H1 (cell line): ENCODE data around the gene THAP4. TPM values are rescaled to one million over a fixed set of nuclear protein-coding genes. Genes with fewer than 3 reads are reported as not detected.
A peak's percentile ranks its signal among the peaks of the same experiment; 100 is the strongest.

Source experiments
- CTCF ChIA-PET: fragments of 300-600 bp; sonication (Branson Sonifier 250); formaldehyde crosslinking; loops from one replicate; lab custom pipeline; 2021; ENCODE audit not compliant: partially characterized antibody; lab: Charles Lee
- POLR2A ChIA-PET: fragments of 300-600 bp; sonication (Branson Sonifier 250); formaldehyde crosslinking; loops from one replicate; lab custom pipeline; 2021; ENCODE audit warnings: inconsistent platforms; ENCODE audit not compliant: partially characterized antibody; lab: Charles Lee
- DNase-seq, 2 experiments: peaks; one replicate each; pipeline versions ENCODE4 v3.0.0 to v3.0.0-alpha.2; 2010 to 2022; ENCODE audit warnings: low spot score in 2 of 2, low read depth in 1 of 2, mixed read lengths in 1 of 2
- FAIRE-seq: peaks from 2 replicates; lab custom pipeline; 2011; peaks lifted over from hg19 to GRCh38; lab: Jason Lieb, UNC
- H2AFZ ChIP-seq: 2 replicates; pipeline ENCODE4 v1.8.1; 2012; ENCODE audit warnings: low read length, inconsistent platforms
- H2AK5ac ChIP-seq: 2 replicates; pipeline ENCODE4 v1.6.1; 2013; ENCODE audit warnings: low read depth, low read length
- H2BK120ac ChIP-seq: replicated peaks from 2 replicates; pipeline ENCODE3; 2013; ENCODE audit warnings: low read depth, low read length, inconsistent platforms
- H2BK12ac ChIP-seq: 2 replicates; pipeline ENCODE4 v1.6.1; 2013; ENCODE audit warnings: low read depth, low read length
- H2BK15ac ChIP-seq: 2 replicates; pipeline ENCODE4 v1.6.1; 2013; ENCODE audit warnings: low read length
- H2BK20ac ChIP-seq: 2 replicates; pipeline ENCODE4 v1.6.1; 2013; ENCODE audit warnings: low read length
- H2BK5ac ChIP-seq: 2 replicates; pipeline ENCODE4 v1.6.1; 2013; ENCODE audit warnings: low read depth, low read length
- H3K14ac ChIP-seq: 2 replicates; pipeline ENCODE4 v1.6.1; 2013; ENCODE audit warnings: inconsistent platforms; ENCODE audit not compliant: insufficient read length
- H3K18ac ChIP-seq: 2 replicates; pipeline ENCODE4 v1.6.1; 2013; ENCODE audit warnings: low read length; ENCODE audit errors: extremely low read depth
- H3K23ac ChIP-seq: 2 replicates; pipeline ENCODE4 v1.6.1; 2013; ENCODE audit warnings: inconsistent platforms; ENCODE audit not compliant: insufficient read length
- H3K23me2 ChIP-seq: 2 replicates; pipeline ENCODE4 v1.6.1; 2013; ENCODE audit warnings: low read depth, low read length
- H3K27ac ChIP-seq: 2 replicates; pipeline ENCODE4 v1.6.1; 2011; ENCODE audit warnings: low read depth, low read length, inconsistent platforms
- H3K27me3 ChIP-seq, 4 experiments: replicated peaks in 1 of 4; 1 replicate in 1 of 4; 2 replicates in 3 of 4; pipeline versions ENCODE4 v1.6.1 to v1.8.1; 2011 to 2013; ENCODE audit warnings: low read length in 3 of 4, mild to moderate bottlenecking in 3 of 4, inconsistent platforms in 2 of 4, mixed read lengths in 2 of 4, moderate library complexity in 1 of 4; ENCODE audit not compliant: control insufficient read depth in 3 of 4, insufficient read depth in 3 of 4; ENCODE audit errors: extremely low read depth in 1 of 4
- H3K36me3 ChIP-seq, 4 experiments: 2 replicates each; pipeline versions ENCODE4 v1.6.1 to v1.8.1; 2011 to 2013; ENCODE audit warnings: mild to moderate bottlenecking in 4 of 4, low read length in 3 of 4, moderate library complexity in 2 of 4, control low read depth in 1 of 4, inconsistent platforms in 1 of 4; ENCODE audit not compliant: insufficient read depth in 4 of 4, control insufficient read depth in 2 of 4
- H3K4ac ChIP-seq: replicated peaks from 2 replicates; pipeline ENCODE3; 2013; ENCODE audit warnings: low read length, low read depth, mixed read lengths, inconsistent platforms; ENCODE audit not compliant: insufficient read length
- H3K4me1 ChIP-seq, 4 experiments: replicated peaks in 1 of 4; 1 replicate in 1 of 4; 2 replicates in 3 of 4; pipeline versions ENCODE4 v1.6.1 to v1.8.1; 2011 to 2013; ENCODE audit warnings: low read length in 3 of 4, inconsistent platforms in 2 of 4, mixed read lengths in 1 of 4; ENCODE audit not compliant: insufficient read depth in 4 of 4, control insufficient read depth in 3 of 4
- H3K4me2 ChIP-seq, 2 experiments: 2 replicates each; pipeline versions ENCODE4 v1.6.1 to v1.8.1; 2011 to 2013; ENCODE audit warnings: low read depth in 2 of 2, low read length in 2 of 2, control low read depth in 1 of 2, inconsistent platforms in 1 of 2, mild to moderate bottlenecking in 1 of 2; ENCODE audit not compliant: insufficient read depth in 1 of 2
- H3K4me3 ChIP-seq, 4 experiments: fragments of 200-600, 300-600 bp in 1 of 4; sonication (generic), shearing (Covaris generic), sonication (Bioruptor Twin) in 1 of 4; 2 replicates each; pipeline versions ENCODE4 v1.5.1 to v1.8.1; 2011 to 2016; ENCODE audit warnings: low read length in 4 of 4, low read depth in 3 of 4, control low read depth in 2 of 4, inconsistent platforms in 2 of 4, mild to moderate bottlenecking in 2 of 4, mixed read lengths in 1 of 4, moderate library complexity in 1 of 4; ENCODE audit not compliant: insufficient read depth in 2 of 4; ENCODE audit errors: extremely low read depth in 1 of 4
- H3K56ac ChIP-seq: replicated peaks from 2 replicates; pipeline ENCODE3; 2013; ENCODE audit warnings: low read depth, mild to moderate bottlenecking, mixed read lengths, low read length, inconsistent platforms; ENCODE audit not compliant: insufficient read length
- H3K79me1 ChIP-seq: 2 replicates; pipeline ENCODE4 v1.6.1; 2013; ENCODE audit warnings: low read depth, low read length, control low read depth
- H3K79me2 ChIP-seq, 2 experiments: 2 replicates each; pipeline versions ENCODE4 v1.6.1 to v1.8.1; 2012 to 2013; ENCODE audit warnings: low read length in 2 of 2, mild to moderate bottlenecking in 2 of 2, inconsistent platforms in 1 of 2; ENCODE audit not compliant: insufficient read depth in 2 of 2, control insufficient read depth in 1 of 2
- H3K9ac ChIP-seq, 4 experiments: replicated peaks in 1 of 4; 1 replicate in 1 of 4; 2 replicates in 3 of 4; pipeline versions ENCODE4 v1.6.1 to v1.8.1; 2011 to 2013; ENCODE audit warnings: low read depth in 3 of 4, low read length in 3 of 4, control low read depth in 2 of 4, mild to moderate bottlenecking in 2 of 4, moderate library complexity in 2 of 4, inconsistent platforms in 1 of 4; ENCODE audit errors: extremely low read depth in 1 of 4
- H3K9me3 ChIP-seq, 2 experiments: 2 replicates each; pipeline versions ENCODE4 v1.6.1 to v1.8.1; 2012 to 2013; ENCODE audit warnings: mild to moderate bottlenecking in 2 of 2, moderate library complexity in 2 of 2, control low read depth in 1 of 2, inconsistent platforms in 1 of 2, low read depth in 1 of 2, low read length in 1 of 2, mixed read lengths in 1 of 2; ENCODE audit not compliant: insufficient read depth in 2 of 2
- H4K20me1 ChIP-seq, 2 experiments: replicated peaks in 1 of 2; 2 replicates each; pipeline versions ENCODE3 to v1.8.1; 2011 to 2013; ENCODE audit warnings: inconsistent platforms in 2 of 2, low read length in 2 of 2, mild to moderate bottlenecking in 1 of 2; ENCODE audit not compliant: insufficient read depth in 2 of 2, control insufficient read depth in 1 of 2
- H4K5ac ChIP-seq: 2 replicates; pipeline ENCODE4 v1.6.1; 2013; ENCODE audit warnings: low read length, low read depth, mixed read lengths, inconsistent platforms; ENCODE audit not compliant: insufficient read length
- H4K8ac ChIP-seq: 2 replicates; pipeline ENCODE4 v1.8.0; 2013; ENCODE audit warnings: mild to moderate bottlenecking, moderate library complexity, low read length, inconsistent platforms; ENCODE audit not compliant: insufficient read depth; ENCODE audit errors: extremely low read depth
- H4K91ac ChIP-seq: replicated peaks from 2 replicates; pipeline ENCODE3; 2013; ENCODE audit warnings: low read length, mixed read lengths, inconsistent platforms; ENCODE audit not compliant: insufficient read length
- BCL11A ChIP-seq, 2 experiments: IDR thresholded peaks; one replicate each; pipeline ENCODE4 v1.6.1; 2011; ENCODE audit warnings: low read depth in 2 of 2, low read length in 2 of 2, mild to moderate bottlenecking in 2 of 2
- CREB1 ChIP-seq: IDR thresholded peaks from 2 replicates; pipeline ENCODE4 v1.6.1; 2012; ENCODE audit warnings: inconsistent platforms
- E2F6 ChIP-seq: IDR thresholded peaks from 2 replicates; pipeline ENCODE4 v1.6.1; 2012; ENCODE audit warnings: inconsistent platforms
- EZH2 ChIP-seq: fragments of 200-600 bp; sonication (generic); IDR thresholded peaks from 2 replicates; pipeline ENCODE4 v1.7.1; 2012; ENCODE audit warnings: low read depth, mild to moderate bottlenecking, moderate library complexity, low read length, inconsistent platforms; ENCODE audit not compliant: severe bottlenecking
- FOSL1 ChIP-seq: IDR thresholded peaks from 2 replicates; pipeline ENCODE4 v1.6.1; 2011; ENCODE audit warnings: mild to moderate bottlenecking, low read depth, low read length, moderate library complexity; ENCODE audit not compliant: insufficient read depth
- JUND ChIP-seq: IDR thresholded peaks from 2 replicates; pipeline ENCODE4 v1.6.1; 2011; ENCODE audit warnings: mild to moderate bottlenecking, improper control_type of control experiment, low read length
- KDM5A ChIP-seq: fragments of 200-600 bp; IDR thresholded peaks from 2 replicates; pipeline ENCODE4 v1.7.1; 2012; ENCODE audit warnings: mild to moderate bottlenecking, low read length, inconsistent platforms, mixed read lengths
- POU5F1 ChIP-seq: IDR thresholded peaks from 2 replicates; pipeline ENCODE4 v1.6.1; 2011; ENCODE audit warnings: low read depth, mild to moderate bottlenecking, low read length, moderate library complexity
- RBBP5 ChIP-seq: IDR thresholded peaks from 2 replicates; pipeline ENCODE4 v1.7.1; 2012; ENCODE audit warnings: low read depth, mild to moderate bottlenecking, inconsistent platforms, low read length, moderate library complexity, borderline replicate concordance
- TAF7 ChIP-seq: optimal IDR thresholded peaks from 2 replicates; pipeline ENCODE3; 2011; ENCODE audit warnings: low read depth, mild to moderate bottlenecking, inconsistent platforms, low read length, moderate library complexity, borderline replicate concordance
- USF2 ChIP-seq: IDR thresholded peaks from 2 replicates; pipeline ENCODE4 v1.6.1; 2011; ENCODE audit warnings: low read length, improper control_type of control experiment
- ZNF274 ChIP-seq: IDR thresholded peaks from 2 replicates; pipeline ENCODE4 v1.7.0; 2012; ENCODE audit warnings: low read length, borderline replicate concordance; ENCODE audit errors: extremely low read depth
- WGBS, 2 experiments: shearing (Covaris generic) in 1 of 2; methylation state at CpG; one replicate each; pipeline versions ENCODE4 v1.1.6 to v1.1.7; 2013 to 2015; ENCODE audit warnings: low lambda C conversion rate in 2 of 2, mixed read lengths in 2 of 2, inconsistent platforms in 1 of 2, low coverage in 1 of 2, missing lambda C conversion rate in 1 of 2; ENCODE audit not compliant: insufficient replicate concordance in 2 of 2, insufficient coverage in 1 of 2, insufficient read length in 1 of 2; ENCODE audit errors: extremely low coverage in 1 of 2, missing lambda C conversion rate in 1 of 2; 5-methylcytosine and 5-hydroxymethylcytosine counted together
- polyA plus RNA-seq, 7 experiments: library from polyadenylated mRNA; depleted of rRNA in 3 of 7; stranded (reverse) in 5 of 7; unstranded in 2 of 7; fragments of >200 nt in 5 of 7; fragments of 200-250 nt in 2 of 7; gene quantifications; 1 replicate in 5 of 7; 2 replicates in 1 of 7; 4 replicates in 1 of 7; pipeline versions ENCODE4 v1.2.1 to v1.2.3, GENCODE V29; 2011 to 2013; ENCODE audit warnings: missing spikeins in 2 of 7, mixed read lengths in 2 of 7
- total RNA-seq: library from RNA; stranded (reverse); fragmentation: NEBNext Ultra II Directional; extraction: Animal tissue kit (Norgen Biotek cat#: 25700); gene quantifications from 2 replicates; pipeline ENCODE4 v1.2.1, GENCODE V29; 2021

Gene THAP4
- total and polyA plus RNA-seq, 2 of the 8 experiments (the other 6 are each of a cell fraction or from before 2014, with no cell fraction given) = 78.9 to 83.6 TPM

- Histone ChIP-seq H3K27ac (no peak overlapping the region), H2BK12ac (no peak overlapping the region), H3K23me2 (peaks cover 4% of the 10 kb centered on the region; the same call in 1 of the 2 replicates), H2BK15ac (no peak overlapping the region), H3K9me3 (no peaks in the 10 kb centered on the region), H3K4me3 (0 out of 8 replicates have a peak overlapping the region, but pooled peaks of 1 of the 4 experiments have one; percentile 73), H3K36me3 (peaks cover 0 to 6% (median 3%) of the 10 kb centered on the region in 4 experiments; a peak in 3 of 8 replicates), H3K14ac (no peak overlapping the region), H3K79me2 (peaks cover 32 to 80% of the 10 kb centered on the region in 2 experiments), H4K5ac (no peak overlapping the region), H4K91ac (no peak overlapping the region), H3K4ac (no peak overlapping the region), H3K18ac (no peak overlapping the region), H3K4me2 (peak overlapping the region in 1 of 2 experiments; percentile 83; a peak in 2 of 4 replicates), H2BK5ac (no peak overlapping the region), H2AFZ (no peak overlapping the region), H2BK120ac (no peak overlapping the region), H4K8ac (no peak overlapping the region), H2BK20ac (no peak overlapping the region), H3K56ac (no peak overlapping the region), H3K79me1 (peaks cover 27% of the 10 kb centered on the region), H3K4me1 (peaks cover 0 to 10% (median 6%) of the 10 kb centered on the region in 4 experiments; a peak in 6 of 7 replicates), H3K9ac (no peak overlapping the region), H3K27me3 (no peaks in the 10 kb centered on the region), H3K23ac (no peak overlapping the region), H4K20me1 (peaks cover 24 to 29% of the 10 kb centered on the region in 2 experiments), H2AK5ac (no peak overlapping the region)
- no peak for DNase-seq
- ChIA-PET POLR2A (no interaction called here), CTCF (interaction anchor here (2.4 kb wide), 1 partner anchor 20 kb away, joined by 13 read pairs; no protein-coding TSS in a partner anchor)
- FAIRE-seq = no peak
- 80% methylated on average over 7 of the region's 7 CpGs; no CpG with 5 or more reads in 1 of the 2 experiments for WGBS, 2 experiments
- no peak for TF ChIP-seq POU5F1
- no peak for TF ChIP-seq E2F6
- TF ChIP-seq ZNF274 = no peak
- TF ChIP-seq BCL11A (IDR thresholded peaks at IDR 0.05; ENCODE audit: low read depth in 2 of 2, low read length in 2 of 2) = no peak
- TF ChIP-seq EZH2 = no peak
- no peak for TF ChIP-seq USF2
- no peak for TF ChIP-seq RBBP5
- TF ChIP-seq FOSL1 = no peak
- no peak for TF ChIP-seq JUND
- TF ChIP-seq KDM5A = no peak
- no peak for TF ChIP-seq TAF7
- no peak for TF ChIP-seq CREB1
Observed at GRCh38 chr2:241639385-241639784, 2.4 kb upstream of the THAP4 start.
